Mucosa of descending colon (tissue), 3 donors: ENCODE measurements around the gene SPOCK1. TPM values are rescaled to one million over a fixed set of nuclear protein-coding genes. Genes with fewer than 3 reads are reported as not detected.
"Not testable (repeated sequence)": the region's sequence is repeated elsewhere in the genome, so short reads cannot be mapped to it uniquely, and the experiment has no call there.

Experiments used
- ATAC-seq: fragments of 200-7000 bp; cut with Tn5 transposase; one replicate; pipeline ENCODE4 v1.9.1; 2020; ENCODE audit warnings: mild to moderate bottlenecking, moderate library complexity
- DNase-seq, 3 donors: peaks; one replicate each; pipeline ENCODE4 v3.0.0-alpha.2; 2020
- H3K36me3 ChIP-seq: fragments of 200-600 bp; one replicate; pipeline ENCODE4 v1.8.0; 2021; ENCODE audit warnings: low read depth, mild to moderate bottlenecking
- H3K4me1 ChIP-seq: fragments of 200-600 bp; one replicate; pipeline ENCODE4 v1.8.0; 2021; ENCODE audit warnings: low read depth, mild to moderate bottlenecking
- H3K4me3 ChIP-seq: fragments of 200-600 bp; one replicate; pipeline ENCODE4 v1.8.0; 2021; ENCODE audit warnings: mild to moderate bottlenecking
- H3K9me3 ChIP-seq: fragments of 200-600 bp; one replicate; pipeline ENCODE4 v1.8.0; 2021; ENCODE audit warnings: mild to moderate bottlenecking
- CTCF ChIP-seq: fragments of 200-600 bp; IDR thresholded peaks from one replicate; pipeline ENCODE4 v1.8.0; 2022; ENCODE audit warnings: antibody characterized with exemption, mild to moderate bottlenecking
- intact Hi-C, 2 donors: fragments of 100-400 bp; cut with DNase I in 1 of 2; cut with micrococcal nuclease in 1 of 2; formaldehyde crosslinking; loops; one replicate each; pipeline versions ENCODE4 v1.11.0 to v1.11.1; 2022; cut with DNase I, micrococcal nuclease
- total RNA-seq, 3 donors: library from RNA; stranded (reverse); fragmentation: NEBNext Ultra II Directional in 2 of 3; extraction: Animal tissue kit (Norgen Biotek cat#: 25700) in 2 of 3; gene quantifications; one replicate each; pipeline versions ENCODE4 v1.2.1 to v1.2.4, GENCODE V29; 2021 to 2023
- donor health status: DM: no; HTN: no; CAD: no; lungs with moderate emphysema.
- donor health status: DM: no; HTN: no; CAD: no.
- donor health status: DM: no; HTN: yes; CAD: no.

The SPOCK1 gene
- total RNA-seq, 3 donors from 2014 or later = 1.8 to 55.5 (median 7.9) TPM

GRCh38 chr5:137264573-137264972, 234.6 kb downstream of the SPOCK1 start:
- intact Hi-C loops = no loop called here
- no peak for ATAC-seq

GRCh38 chr5:137264041-137264440, 235.1 kb downstream of the SPOCK1 start:
- H3K9me3 ChIP-seq = no peaks in the 10 kb centered on the region
- intact Hi-C loops = no loop called here
- H3K4me3 ChIP-seq = no peak overlapping the region
- no peaks in the 10 kb centered on the region for H3K4me1 ChIP-seq
- no peaks in the 10 kb centered on the region for H3K36me3 ChIP-seq
- TF ChIP-seq CTCF = no peak
- ATAC-seq = no peak
- DNase-seq = no peak

More at GRCh38 chr5:137264573-137264972, 234.6 kb downstream of the SPOCK1 start:
- no peaks in the 10 kb centered on the region for H3K36me3 ChIP-seq
- no peak for TF ChIP-seq CTCF
- H3K9me3 ChIP-seq = no peaks in the 10 kb centered on the region
- no peak overlapping the region for H3K4me3 ChIP-seq
- no peaks in the 10 kb centered on the region for H3K4me1 ChIP-seq
- DNase-seq = no peak

GRCh38 chr5:137263371-137264005, 235.6 kb downstream of the SPOCK1 start:
- intact Hi-C loops = no loop called here
- no peaks in the 10 kb centered on the region for H3K9me3 ChIP-seq
- H3K36me3 ChIP-seq = no peaks in the 10 kb centered on the region
- no peak for DNase-seq
- H3K4me1 ChIP-seq = no peaks in the 10 kb centered on the region
- no peak overlapping the region for H3K4me3 ChIP-seq
- no peak for TF ChIP-seq CTCF
- no peak for ATAC-seq

- no peak for ATAC-seq
- Histone ChIP-seq H3K4me1 (no peaks in the 10 kb centered on the region), H3K36me3 (no peaks in the 10 kb centered on the region), H3K4me3 (no peak overlapping the region), H3K9me3 (no peaks in the 10 kb centered on the region)
- DNase-seq = no peak
- intact Hi-C loops = no loop called here
- no peak for TF ChIP-seq CTCF
These were observed 236.3 kb downstream of the SPOCK1 start for GRCh38 chr5:137262818-137263217.

GRCh38 chr5:137260820-137261695, 238.1 kb downstream of the SPOCK1 start:
- no peak for DNase-seq
- intact Hi-C loops = no loop called here
- Histone ChIP-seq H3K36me3 (no peaks in the 10 kb centered on the region), H3K4me1 (no peaks in the 10 kb centered on the region), H3K9me3 (no peaks in the 10 kb centered on the region), H3K4me3 (no peak overlapping the region)
- no peak for ATAC-seq
- TF ChIP-seq CTCF = no peak

- H3K4me1 ChIP-seq, DNase-seq, intact Hi-C loops, H3K4me3 ChIP-seq, H3K9me3 ChIP-seq, H3K36me3 ChIP-seq, ATAC-seq: not testable (repeated sequence)
These were observed 240.0 kb downstream of the SPOCK1 start for GRCh38 chr5:137259115-137259514.
